HG02885 (cell line): ENCODE measurements around the gene PPARA.
A peak's percentile ranks its signal among the peaks of the same experiment; 100 is the strongest.

Source experiments
- ATAC-seq: cut with Tn5 transposase; IDR thresholded peaks from one replicate; pipeline ENCODE4 v1.9.1; 2021; ENCODE audit warnings: mild to moderate bottlenecking; ENCODE audit not compliant: unreplicated experiment, poor library complexity

The PPARA gene

GRCh38 chr22:46237453-46238124 lies 87.3 kb downstream of the PPARA start:
- ATAC-seq = no peak

GRCh38 chr22:46238541-46238940 lies 88.2 kb downstream of the PPARA start:
- ATAC-seq = no peak

- no peak for ATAC-seq
Measured at GRCh38 chr22:46239261-46240048, 89.1 kb downstream of the PPARA start.

GRCh38 chr22:46240073-46240472 lies 89.7 kb downstream of the PPARA start:
- ATAC-seq = no peak

GRCh38 chr22:46240506-46240905 lies 90.2 kb downstream of the PPARA start:
- ATAC-seq = no peak

- no peak for ATAC-seq
Measured at GRCh38 chr22:46240907-46241306, 90.6 kb downstream of the PPARA start.

GRCh38 chr22:46241396-46242007 lies 91.2 kb downstream of the PPARA start:
- no peak for ATAC-seq

- no peak for ATAC-seq
Measured at GRCh38 chr22:46242076-46242475, 91.8 kb downstream of the PPARA start.

GRCh38 chr22:46244771-46245170 lies 94.4 kb downstream of the PPARA start:
- no peak for ATAC-seq

- ATAC-seq = no peak
Measured at GRCh38 chr22:46245511-46245910, 95.2 kb downstream of the PPARA start.

GRCh38 chr22:46246178-46246577 lies 95.9 kb downstream of the PPARA start:
- ATAC-seq = no peak

- no peak for ATAC-seq
Measured at GRCh38 chr22:46247443-46247975, 97.2 kb downstream of the PPARA start.

- ATAC-seq = peak; percentile 89
Measured at GRCh38 chr22:46250035-46250782, 99.9 kb downstream of the PPARA start, which contains the start of gene CDPF1. CDPF1 (minus strand) TSS chr22:46250293; CDS start chr22:46248284, 2,009 bp downstream.

GRCh38 chr22:46250783-46251125 lies 100.4 kb downstream of the PPARA start:
- ATAC-seq = peak; percentile 4

- ATAC-seq = no peak
Measured at GRCh38 chr22:46251266-46251665, 100.9 kb downstream of the PPARA start.

GRCh38 chr22:46251816-46252380 lies 101.6 kb downstream of the PPARA start:
- ATAC-seq = no peak

- no peak for ATAC-seq
Measured at GRCh38 chr22:46256358-46256958, 106.1 kb downstream of the PPARA start.

GRCh38 chr22:46259374-46259773 lies 109.0 kb downstream of the PPARA start:
- ATAC-seq = no peak

- no peak for ATAC-seq
Measured at GRCh38 chr22:46260038-46260437, 109.7 kb downstream of the PPARA start.
